NOMO-1 treated with dmso at 0.1 percent for 144 hours (cell line): ENCODE results near the gene TMEM168.
A peak's percentile ranks its signal among the peaks of the same experiment; 100 is the strongest.
"Not testable (repeated sequence)": the region's sequence is repeated elsewhere in the genome, so short reads cannot be mapped to it uniquely, and the experiment has no call there.

ENCODE experiments used
- DNase-seq: peaks from one replicate; lab custom pipeline; 2025; ENCODE audit not compliant: unreplicated experiment; lab: John Stamatoyannopoulos, UW

The TMEM168 gene

GRCh38 chr7:112789817-112790585, at the start of gene TMEM168:
TMEM168 (minus strand) TSS chr7:112790393; CDS start chr7:112784825, 5,568 bp downstream.
- DNase-seq, result peak; percentile 18

- DNase-seq, result not testable (repeated sequence)
These were observed 45.7 kb upstream of the TMEM168 start for GRCh38 chr7:112835928-112836327.

DNA sequence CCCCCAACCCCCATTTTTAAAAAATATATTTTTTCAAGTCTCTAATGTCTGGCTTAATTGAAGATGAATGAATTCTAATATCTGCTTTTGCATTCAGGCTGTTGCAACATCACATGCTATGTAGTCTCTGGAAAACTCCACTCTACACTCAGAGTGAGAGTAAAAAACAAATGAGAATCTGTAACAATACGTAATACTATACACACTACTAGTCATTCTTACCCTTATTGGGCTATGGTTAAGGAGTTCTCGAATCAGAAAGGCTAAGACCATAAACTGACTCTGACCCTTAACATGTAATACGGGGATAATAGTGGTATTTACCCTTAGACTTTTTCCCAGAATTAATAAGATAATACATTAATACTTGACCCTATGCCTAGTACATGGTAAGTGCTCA, 42.9 kb upstream of the TMEM168 start:
- DNase-seq, result no peak

- DNase-seq, result no peak
These were observed 40.6 kb upstream of the TMEM168 start for GRCh38 chr7:112830769-112831168.

GRCh38 chr7:112828696-112829095, 38.5 kb upstream of the TMEM168 start:
- no peak for DNase-seq

DNA sequence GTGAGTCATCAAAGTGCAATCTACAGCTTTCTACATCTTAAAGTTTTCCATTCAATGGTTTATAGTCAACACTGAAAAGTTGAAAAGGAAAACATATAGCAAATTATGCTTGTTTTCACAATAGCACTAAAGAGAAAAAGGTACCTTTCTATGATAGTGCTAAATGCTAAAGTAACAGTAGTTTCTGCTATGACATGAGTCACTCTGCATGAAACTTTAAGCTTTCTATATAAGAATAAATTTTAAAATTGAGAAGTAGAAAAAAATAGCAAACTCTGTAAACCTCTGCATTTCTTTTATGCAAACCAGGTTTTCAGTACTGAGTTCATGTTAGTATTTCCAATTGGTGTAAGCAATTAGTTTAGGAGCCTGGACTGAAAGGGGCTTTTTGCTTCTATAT, 31.2 kb upstream of the TMEM168 start:
- DNase-seq, result no peak

GRCh38 chr7:112819536-112819935, 29.3 kb upstream of the TMEM168 start:
- no peak for DNase-seq

DNA sequence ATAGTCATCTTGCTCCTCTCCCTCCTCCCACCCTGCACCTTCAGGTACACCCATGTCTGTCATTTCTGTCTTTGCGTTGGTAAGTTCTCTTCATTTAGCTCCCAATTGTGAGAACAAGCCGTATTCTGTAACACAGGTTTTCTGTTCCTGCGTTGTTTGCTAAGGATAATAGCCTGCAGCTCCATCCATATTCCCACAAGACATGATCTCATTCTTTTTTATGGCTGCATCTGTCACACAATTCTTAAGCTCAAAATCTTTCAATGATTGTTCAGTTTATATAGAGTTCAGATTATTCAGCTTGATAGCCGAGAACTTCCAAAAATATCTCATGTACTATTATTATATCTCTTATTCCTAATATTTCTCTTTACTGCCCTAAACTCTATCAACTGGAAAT, 16.0 kb upstream of the TMEM168 start:
- DNase-seq, result no peak

GRCh38 chr7:112802406-112802805, 12.2 kb upstream of the TMEM168 start:
- DNase-seq, result no peak

DNA sequence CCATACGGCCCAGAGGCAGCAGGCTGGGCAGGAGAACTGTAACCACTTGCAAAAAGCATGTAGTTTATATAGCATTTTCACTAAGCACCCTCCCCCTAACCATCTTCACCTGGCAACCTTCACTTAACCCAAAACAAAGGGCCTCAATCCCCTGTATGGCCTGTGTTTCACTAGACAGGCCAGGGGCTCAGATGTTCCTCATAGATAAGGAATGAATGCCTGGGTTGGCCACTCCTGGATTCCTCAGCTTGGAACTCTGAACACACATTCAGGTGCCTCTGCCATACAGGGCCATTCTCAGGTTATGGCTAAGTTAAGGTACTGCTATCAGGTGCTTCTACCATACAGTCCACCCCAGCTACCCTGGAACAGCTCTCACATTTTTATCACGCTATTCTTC, 10.3 kb upstream of the TMEM168 start:
- no peak for DNase-seq

DNA sequence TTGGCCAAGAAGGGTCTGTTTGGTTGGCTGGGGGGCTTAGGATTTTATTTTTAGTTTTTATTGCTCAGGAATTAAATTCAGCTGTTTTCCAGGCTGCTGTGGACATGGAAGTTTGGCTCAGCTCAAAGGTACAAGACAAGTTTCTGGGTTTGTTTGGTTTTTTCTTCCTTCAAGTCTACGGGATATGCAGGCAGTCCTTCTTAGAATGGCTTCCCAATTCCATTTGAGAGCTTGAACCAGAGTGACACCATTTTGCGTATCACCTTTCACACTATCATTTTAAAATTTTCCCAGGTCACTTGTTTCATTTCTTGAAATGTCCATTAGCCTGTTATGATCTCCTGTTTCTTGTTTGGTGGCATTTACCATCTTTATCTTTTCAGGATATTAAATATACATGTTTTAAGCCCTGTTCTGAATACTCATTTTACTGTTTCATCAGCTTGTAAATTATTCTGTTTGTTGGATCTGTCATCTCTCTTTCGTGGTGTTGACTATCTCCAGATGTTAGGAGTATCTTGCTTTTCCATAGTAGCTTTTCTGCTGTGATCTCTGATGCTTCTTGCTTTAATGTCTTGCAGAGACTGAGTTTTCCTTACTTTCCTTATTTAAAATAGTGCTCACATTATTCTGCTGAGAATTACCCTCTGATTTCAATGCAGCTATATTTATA, 9.4 kb upstream of the TMEM168 start:
- no peak for DNase-seq

- peak; percentile 9 for DNase-seq
These were observed 8.3 kb upstream of the TMEM168 start for GRCh38 chr7:112798274-112799159.

GRCh38 chr7:112796552-112796951, 6.4 kb upstream of the TMEM168 start:
- DNase-seq, result not testable (repeated sequence)

- no peak for DNase-seq
These were observed 2.2 kb upstream of the TMEM168 start for GRCh38 chr7:112792441-112792840.

DNA sequence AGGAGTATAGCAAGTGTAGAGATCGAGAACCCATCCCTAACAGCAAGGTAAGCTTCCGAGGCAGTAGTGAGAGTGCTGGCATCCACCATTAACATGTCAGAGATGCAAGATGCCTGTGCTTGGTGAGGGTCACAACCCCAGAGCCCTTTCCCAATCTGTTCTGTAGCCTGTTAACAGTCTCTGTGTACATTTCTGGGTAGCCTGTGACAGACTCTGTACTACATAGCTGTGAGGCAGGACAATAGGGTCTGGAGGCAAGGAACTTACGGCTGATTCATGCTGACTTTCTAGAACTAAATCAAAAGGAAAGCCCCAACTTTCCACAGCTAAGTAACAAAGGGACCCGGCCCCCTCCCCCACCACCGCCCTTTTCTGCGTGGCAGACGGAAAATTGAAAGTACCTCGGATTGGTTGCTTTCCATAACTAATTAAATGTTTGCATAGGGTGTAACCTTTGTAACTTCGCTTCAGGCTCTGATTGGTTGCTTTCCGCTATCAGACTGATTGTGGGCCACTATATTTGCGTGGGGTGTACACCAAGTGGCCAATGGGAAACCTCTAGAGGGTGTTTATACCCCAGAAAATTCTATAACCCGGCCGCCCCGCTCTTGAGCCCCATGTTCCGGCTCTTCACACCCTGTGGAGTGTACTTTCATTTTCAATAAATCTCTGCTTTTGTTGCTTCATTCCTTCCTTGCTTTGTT, 1.4 kb upstream of the TMEM168 start:
- no peak for DNase-seq

- DNase-seq, result peak; percentile 12
These were observed 402 bp upstream of the TMEM168 start for GRCh38 chr7:112790586-112791003.

DNA sequence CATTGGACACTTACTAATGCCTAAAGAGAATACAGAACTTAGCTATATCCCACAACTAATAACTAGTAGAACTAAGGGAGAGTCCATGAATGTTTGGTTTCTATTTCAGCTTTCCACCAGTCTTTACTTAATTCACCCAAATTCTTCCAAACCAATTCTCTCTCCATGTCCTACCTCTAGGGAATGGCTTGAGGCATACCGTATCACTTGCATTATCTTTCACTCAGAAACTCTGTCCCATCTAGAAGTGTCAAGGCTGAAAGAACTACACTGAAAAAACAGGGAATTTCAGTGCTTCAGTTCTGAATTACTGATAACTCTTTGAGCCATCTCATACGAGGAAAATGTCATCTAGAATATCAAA, 758 bp downstream of the TMEM168 start:
- DNase-seq, result no peak

- no peak for DNase-seq
These were observed 1.3 kb downstream of the TMEM168 start for GRCh38 chr7:112788778-112789343.

- DNase-seq, result no peak
These were observed 5.6 kb downstream of the TMEM168 start for GRCh38 chr7:112784603-112785002.

GRCh38 chr7:112782498-112782897, 7.7 kb downstream of the TMEM168 start:
- no peak for DNase-seq

- no peak for DNase-seq
These were observed 8.6 kb downstream of the TMEM168 start for GRCh38 chr7:112781558-112781957.
